NCI-H2107 (cell line): ENCODE measurements around the gene IQGAP2.

Experiments
- DNase-seq: peaks from one replicate; lab custom pipeline; 2025; lab: John Stamatoyannopoulos, UW

Gene IQGAP2

DNA sequence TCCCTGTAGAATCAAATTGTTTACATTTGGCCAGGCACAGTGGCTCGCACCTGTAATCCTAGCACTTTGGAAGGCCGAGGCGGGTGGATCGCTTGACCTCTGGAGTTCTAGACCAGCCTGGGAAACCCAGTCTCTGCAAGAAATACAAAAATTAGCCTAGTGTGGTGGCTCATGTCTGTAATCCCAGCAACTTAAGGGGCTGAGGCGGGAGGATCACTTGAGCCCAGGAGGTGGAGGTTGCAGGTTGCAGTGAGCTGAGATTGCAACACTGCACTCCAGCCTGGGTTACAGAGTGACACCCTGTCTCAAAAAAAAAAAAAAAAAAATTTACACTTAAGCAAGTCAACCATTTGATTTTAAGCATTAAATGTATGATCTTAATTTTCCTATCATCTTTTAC, 17.5 kb upstream of the IQGAP2 start:
- no peak for DNase-seq

DNA sequence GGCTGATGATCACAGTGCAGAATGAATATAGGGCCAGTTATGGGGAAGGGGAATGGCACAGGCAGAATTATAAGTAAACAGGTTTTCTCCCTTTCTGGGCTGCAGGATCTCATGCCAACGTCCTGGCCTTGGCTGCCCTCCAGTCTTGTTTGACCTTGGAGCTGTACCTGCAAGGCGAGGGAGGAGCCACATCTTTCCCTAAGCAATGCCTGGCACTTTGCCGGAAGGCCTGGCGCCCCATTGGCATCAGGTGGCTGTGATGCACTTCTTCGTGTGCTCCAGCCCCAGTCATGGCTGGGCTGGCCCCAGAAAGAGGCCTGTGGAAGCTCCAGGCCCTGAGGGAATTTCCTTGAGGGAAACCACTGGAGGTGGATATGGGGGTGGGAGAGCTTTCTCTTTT, 16.7 kb upstream of the IQGAP2 start:
- no peak for DNase-seq

DNA sequence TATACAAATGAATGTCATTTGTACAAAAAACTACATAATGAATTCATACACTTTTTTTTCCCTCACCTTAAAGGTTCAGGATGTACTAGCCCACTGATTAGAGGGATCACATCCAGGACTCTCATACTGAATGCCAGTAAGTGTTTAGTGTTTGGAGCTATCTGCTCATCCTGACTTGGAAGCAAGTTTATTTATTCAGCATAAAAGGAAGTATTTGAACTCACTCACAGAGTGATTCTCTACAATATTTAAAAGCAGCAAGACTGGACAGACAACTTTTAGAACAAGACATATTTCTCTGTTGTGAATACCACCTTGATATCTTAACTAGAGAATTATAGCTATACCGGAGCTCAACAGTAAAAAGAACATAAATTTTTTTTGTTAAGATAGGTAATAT, 14.8 kb upstream of the IQGAP2 start:
- no peak for DNase-seq

DNA sequence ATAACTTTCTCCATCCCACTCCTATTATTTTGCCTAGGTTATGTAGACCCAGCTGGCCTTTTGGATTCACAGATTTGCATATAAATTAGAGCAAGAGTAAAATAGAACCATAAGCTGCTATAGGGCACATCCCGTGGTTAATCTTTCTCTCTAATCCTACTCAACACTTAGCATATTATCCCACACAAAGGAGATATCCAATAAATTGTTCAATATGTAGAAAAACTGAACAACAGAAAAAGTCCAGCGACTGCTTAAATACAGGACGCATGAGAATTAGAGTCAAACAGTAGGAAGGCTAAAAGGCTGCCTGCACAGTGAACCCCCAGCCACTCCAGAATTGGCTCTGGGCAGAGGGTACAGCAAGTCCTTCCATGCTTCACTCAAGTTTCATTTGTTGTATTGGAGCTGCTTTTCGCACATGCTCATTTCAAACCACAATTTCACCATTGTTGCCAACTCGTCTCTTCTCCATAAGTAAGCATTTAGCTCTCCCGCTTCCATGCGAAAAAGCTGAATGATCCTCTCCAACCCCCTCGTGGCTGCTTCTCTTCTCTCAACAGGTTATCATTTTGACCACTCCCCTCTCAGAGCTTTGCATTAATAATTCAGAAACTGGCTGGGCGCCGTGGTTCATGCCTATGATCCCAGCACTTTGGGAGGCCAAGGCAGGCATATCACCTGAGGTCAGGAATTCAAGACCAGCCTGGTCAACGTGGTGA, 14.1 kb upstream of the IQGAP2 start:
- no peak for DNase-seq

DNA sequence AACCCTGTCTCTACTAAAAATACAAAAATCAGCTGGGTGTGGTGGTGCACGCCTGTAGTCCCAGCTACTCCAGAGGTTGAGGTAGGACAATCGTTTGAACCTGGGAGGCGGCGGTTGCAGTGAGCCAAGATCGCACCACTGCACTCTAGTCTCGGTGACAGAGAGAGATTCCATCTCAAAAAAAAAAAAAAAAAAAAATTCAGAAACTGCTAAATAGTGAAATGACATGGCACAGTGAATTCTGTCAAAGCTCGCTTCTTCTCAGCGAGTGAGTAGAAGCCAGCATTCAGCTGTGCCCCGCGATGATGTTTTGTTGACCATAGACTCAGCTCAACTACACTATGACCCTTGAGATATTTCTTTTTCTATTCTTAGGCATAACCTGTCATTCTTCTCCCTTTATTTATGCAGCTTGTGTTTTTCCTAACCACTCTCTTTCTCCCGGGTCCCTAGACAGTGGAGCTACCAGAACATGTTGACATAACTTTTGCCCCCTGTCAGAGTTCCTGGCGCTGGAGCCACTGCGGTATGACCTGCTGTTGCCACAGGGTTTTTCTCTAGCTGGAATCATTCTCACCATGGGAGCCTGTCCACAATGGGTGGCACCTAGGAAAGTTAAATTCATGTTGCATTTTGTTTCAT, 13.5 kb upstream of the IQGAP2 start:
- no peak for DNase-seq

DNA sequence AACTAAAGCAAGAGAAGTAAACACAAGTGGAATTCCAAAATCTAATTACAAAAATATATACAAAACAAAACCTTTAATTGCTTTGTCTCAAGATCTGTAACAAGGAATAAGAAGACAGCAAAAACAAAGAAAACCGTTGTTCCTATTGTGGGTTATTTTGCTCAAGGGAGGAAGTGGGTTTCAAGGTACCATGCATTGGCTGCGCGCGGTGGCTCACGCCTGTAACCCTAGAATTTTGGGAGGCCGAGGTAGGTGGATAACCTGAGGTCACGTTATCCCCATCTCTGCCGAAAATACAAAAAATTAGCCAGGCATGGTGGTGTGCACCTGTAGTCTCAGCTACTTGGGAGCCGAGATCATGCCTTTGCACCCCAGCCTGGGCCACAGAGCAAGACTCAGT, 12.1 kb upstream of the IQGAP2 start:
- no peak for DNase-seq

DNA sequence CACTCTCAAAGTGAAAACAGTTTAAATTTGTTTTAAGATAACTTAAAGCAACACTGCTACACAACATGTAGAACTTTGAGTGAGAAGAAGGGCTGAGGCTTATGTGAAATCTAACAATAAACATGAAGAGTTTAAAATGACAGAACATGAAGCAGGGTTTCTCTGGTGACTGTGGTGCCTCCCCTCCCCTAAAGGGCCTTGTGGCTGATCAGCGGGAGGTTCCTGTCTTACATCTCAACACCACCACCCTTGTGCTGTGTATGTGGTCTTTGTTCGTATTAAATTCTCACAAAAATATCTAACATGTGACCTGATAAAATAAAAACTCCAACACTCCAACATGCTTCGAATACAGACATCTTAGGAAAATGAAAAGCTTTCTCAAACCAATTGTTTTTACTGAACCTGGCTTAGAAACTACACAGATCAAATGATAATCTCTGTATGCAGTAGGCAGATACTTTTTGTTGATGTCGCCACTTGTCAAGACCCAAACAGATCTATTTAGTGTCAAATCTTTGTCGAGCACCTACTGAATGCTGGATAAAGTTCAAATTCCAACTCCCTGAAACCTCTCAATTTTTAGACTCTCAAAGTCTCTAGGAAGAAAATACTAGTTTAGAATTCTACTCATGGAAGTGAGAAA, 9.9 kb upstream of the IQGAP2 start:
- no peak for DNase-seq

DNA sequence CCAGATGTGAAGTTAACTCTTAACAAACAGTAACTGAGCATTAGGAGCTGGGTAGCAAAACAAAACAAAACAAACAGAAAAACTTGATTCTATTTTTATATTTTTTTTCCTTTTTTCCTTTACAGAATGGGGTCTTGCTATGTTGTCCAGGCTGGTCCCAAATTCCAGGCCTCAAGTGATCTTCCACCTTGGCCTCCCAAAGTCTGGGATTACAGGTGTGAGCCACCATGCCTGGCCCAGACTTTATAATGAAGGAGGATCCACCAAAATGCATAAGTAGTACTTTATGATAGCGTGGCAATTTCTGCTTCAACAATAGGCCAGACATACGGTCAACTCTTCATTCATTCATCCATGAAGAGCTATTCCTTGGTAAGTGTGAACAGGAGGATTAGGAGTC, 5.9 kb upstream of the IQGAP2 start:
- DNase-seq = no peak

DNA sequence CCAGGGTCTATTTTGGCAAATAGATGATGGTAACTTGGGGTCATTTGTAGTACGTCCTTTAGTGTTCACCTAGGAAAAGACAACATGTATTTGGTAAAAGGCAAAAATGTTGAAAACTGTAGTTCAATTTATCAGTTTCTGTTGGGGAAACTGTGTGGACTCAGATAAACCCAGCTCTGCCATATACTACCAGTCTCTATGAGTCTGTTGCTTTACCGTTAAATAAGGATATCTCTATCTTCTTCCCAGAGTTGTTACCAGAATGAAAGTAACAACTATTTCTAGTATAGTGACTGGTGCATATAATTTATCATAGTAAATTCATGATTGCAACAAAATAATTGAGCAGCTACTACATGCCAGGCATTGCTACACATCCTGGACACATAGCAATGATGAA, 3.8 kb upstream of the IQGAP2 start:
- no peak for DNase-seq

DNA sequence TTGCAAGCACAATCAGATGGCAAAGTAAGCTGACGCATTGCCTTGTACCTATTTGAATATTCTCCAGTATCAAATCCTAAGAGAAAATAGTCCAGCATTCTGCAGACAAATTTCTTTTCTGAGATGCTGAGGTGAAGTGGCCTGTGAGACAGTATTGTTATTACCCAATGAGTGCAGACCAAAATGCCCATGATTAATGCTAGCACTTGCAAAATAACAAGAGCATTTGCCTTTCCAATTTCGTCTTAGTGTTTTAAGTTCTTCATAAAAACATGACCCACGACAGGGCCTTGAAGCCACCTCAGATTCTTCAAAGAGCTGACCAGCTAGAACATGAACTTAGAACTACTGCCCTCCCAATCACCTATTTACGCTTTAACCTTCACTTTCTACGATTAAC, 2.6 kb upstream of the IQGAP2 start:
- no peak for DNase-seq

DNA sequence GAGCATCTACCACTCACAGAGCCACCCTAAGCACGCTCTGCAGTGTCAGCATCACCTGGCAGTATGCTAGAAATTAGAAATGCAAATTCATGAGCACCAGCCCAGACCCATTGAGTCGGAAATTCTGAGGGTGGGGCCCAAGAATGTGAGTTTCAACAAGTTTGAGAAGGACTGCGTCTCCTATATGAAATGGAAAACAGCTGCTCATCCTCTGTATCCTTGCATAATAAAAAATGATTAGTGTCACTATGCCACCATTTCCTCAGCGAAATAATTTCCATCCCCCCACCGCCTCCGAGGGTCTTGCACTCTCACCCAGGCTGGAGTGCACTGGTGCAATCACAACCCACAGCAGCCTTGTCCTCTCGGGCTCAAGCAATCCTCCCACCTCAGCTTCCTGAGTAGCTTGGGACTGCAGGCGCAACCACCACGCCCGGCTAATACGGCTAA, 1.3 kb upstream of the IQGAP2 start:
- no peak for DNase-seq

DNA sequence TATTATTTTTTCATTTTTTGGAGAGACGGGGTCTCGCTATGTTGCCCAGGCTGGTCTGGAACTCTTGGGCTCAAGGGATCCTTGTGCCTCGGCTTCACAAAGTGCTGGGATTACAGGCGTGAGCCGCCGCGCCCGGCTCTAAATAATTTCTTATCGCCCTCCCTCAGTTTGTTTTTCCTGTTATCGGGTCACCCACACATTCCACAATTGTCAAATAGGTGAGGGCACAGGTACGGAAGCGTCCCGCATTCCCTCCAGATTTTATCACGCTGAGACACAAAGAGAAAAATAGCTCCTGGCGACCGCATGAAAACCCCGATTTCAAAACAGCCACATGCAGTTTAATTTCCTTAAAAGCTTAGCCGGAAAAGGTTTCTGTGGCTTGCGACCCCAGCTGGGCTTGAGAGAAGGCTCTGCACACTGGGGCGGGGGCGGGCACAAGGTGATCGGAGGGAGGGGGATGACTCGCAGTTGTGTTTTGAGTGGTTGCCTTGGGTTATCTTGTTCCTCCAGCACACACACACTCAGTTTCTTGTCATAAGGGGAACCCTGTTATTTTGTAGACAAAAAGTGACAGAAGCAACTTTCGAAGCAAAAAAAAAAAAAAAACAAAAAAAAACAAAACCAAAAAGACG, 717 bp upstream of the IQGAP2 start:
- DNase-seq = no peak

DNA sequence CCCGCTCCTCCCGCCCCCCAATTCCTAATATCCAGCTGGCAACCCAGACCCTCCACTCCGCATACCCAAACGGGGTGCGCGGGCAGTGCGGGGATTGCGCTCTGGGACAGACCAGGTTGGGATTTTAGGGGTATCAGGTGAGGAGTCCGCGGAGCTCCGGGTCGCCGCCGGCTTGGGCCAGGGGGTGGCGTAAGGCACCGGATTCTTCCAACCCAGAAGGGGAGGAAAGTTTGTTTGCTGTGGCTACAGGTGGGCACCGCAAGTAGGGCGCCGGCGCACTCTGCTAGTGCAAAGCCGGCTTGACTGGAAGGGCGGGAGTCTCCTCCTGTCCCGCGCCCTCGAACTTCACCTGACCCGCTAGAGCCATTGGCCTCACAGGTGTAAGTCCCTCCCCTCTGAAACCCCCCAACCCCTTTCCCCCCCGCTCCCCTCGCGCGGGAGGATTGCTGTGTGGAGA, 709 bp downstream of the IQGAP2 start:
- no peak for DNase-seq

DNA sequence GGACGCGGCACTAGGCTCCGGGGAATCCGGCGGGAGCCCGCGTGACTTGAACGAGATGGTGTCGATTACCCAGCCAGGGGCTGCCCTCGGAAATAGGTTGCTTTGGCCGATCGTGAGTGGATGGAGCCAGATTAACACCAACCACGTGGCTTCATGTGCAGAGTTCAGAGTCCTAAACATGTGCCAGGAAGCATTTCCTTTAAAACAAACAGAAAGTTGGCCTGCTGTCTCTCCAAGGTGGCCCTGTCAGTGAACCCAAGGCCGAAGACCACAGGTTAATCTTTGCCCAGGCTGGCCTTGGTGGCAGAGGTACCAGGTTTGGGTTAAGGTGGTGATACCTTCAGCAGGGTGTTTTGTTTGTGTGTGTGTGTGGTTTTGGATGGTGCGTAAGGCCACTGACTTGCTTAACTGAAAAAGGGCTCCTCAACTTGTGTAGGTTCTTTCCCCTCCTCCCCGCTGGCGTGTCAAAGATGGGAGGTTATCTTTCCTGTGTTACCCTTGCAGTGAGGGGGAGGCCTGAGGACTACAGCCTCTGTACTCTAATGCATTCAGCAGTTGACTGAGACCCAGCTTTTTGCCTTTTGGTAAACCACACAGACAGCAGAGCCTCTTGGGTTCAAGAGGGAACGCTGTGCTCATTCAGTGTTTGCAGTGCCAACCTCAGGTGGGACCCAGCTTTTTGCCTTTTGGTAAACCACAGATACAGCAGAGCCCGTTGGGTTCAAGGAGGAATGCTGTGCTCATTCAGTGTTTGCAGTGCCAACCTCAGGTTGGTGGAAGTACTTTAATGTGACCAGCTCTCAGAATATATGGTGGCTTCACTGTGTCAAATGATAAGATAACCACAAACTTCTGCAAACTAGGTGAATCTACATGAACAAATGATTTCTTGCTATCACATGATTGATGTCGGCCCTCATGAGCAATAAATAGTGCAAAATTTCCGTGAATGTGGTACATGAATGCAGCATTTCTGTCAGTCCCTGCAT, 1.4 kb downstream of the IQGAP2 start:
- DNase-seq = no peak

DNA sequence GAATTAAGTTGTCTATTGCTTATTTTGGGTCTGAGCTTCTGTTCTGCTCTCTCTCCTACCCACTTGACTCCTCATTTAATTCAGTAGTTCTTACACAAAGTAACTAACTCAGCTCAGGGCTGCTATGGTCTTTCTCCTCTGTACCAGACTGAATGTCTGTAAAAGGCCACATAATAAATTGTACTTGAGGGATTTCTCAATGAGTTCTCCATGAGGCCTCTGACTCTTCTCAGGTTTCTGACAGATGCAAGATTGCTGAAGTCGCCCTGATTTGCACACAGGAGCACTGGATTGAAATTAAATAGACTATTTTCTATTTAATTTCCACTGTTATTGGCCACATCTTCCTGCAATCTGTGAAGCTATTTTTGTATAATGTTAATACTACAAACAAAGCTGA, 2.9 kb downstream of the IQGAP2 start:
- DNase-seq = no peak

DNA sequence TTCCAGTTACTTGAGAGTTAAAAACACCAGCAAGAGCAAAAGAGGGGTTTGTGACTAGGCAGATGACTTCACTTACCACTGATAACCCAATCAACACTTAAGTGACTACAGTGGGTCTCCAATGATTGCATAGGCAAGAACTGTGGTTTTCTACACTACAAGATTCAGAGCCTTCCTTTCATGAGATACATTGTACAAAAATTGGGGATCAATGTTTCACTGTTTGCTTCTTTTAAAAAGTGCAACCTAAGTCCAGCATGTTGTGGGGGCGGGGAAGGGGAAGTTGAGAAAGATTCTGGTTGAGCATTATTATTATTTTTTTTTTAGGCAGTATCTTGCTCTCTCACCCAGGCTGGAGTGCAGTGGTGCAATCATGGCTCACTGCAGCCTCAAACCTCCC, 3.6 kb downstream of the IQGAP2 start:
- no peak for DNase-seq

DNA sequence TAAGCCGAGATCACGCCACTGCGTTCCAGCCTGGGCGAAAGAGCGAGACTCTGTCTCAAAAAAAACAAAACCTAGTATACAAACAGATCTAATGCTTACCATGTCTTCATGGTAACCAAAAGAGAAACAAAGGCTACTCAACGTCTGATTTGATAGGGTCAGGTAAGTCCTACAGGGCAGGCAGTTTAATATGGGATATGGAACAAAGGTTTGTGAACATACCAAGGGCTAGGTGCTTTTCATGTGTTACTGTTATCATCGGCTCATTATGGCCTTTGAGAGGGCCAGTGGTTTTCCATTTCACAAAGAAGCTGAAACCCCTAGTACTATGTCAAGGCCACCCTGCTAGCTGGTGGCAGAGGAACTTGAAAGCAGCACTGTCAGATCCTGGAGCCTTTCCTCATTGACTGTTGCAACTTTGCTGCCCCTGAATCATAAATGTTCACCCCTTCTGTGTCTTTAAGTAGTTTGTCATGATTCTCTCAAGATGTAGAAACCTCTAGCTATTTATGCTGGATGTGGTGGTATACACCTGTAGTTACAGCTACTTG, 5.1 kb downstream of the IQGAP2 start:
- no peak for DNase-seq

DNA sequence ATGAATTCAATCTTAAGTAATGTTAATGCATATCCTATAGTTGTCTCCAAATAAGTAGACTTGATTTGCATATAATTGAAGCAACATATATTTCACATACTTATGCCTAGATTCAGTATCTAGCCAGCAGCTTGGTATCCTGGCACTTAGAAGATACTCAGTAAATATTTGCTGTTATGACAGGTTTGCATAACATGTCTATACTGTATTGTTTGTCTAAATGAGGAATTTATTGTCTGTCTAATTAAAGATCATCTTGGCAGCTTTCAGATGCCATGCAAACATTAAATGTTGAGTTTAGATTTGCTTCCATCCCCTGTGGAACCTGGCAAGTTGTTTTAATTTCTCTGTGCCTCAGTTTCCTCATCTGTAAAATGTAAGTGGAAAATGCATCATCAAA, 9.4 kb downstream of the IQGAP2 start:
- DNase-seq = no peak

DNA sequence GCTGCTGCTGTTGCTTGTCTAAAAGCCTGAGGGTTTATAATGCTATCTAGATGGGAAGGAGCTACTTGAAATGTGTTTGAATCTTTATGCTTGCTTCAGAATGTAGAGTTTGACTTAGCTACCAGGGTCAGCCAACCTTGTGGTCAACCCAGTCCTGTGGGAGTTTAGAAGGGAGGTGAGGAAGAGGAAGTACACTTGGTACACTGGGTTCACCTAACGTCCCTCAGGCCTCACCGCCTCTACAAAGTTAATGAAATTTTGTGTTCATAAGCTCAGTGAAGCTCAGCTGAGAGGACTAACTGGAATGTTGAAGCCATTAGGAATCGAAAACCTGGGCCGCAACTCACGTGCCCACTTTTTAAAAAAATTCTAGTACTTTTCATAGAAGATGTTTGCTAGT, 10.7 kb downstream of the IQGAP2 start:
- no peak for DNase-seq

DNA sequence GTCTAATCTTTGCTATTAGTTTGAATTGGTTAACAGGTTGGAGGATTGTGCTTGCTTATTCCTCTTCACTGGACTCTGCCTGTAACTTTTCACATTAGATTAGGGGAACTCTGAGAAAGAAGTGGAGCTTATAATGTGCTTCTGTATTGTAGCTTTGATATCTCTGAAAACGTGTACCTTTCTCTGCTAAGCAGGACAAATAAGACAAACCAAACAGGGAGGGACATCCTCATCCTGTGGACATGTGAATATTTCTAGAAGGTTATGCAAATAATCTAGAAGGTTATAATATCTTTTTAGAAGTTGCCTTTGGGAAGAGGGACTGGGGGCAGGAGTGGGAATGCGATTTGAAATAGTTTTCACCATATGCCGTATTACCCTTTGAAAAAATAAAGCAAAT, 11.7 kb downstream of the IQGAP2 start:
- no peak for DNase-seq

DNA sequence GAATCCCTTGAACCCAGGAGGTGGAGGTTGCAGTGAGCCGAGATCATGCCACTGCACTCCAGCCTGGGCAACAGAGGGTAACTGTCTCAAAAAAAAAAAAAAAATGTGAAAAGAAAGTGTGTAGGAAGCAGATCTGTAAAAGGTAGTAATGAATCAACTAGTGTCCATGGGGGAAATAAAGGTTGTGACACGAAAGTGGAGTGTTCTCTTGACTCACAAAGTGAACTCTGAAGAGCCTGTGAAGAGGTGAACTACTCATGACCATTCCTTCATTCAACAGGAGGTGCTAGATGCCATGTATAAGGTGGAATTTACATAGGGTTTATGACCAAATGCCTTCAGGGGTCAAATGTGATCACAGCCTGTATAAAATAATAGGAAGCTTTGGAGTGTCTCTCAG, 12.8 kb downstream of the IQGAP2 start:
- no peak for DNase-seq
